NCI-H146 (cell line): ENCODE measurements around the gene HMOX2.
A peak's percentile ranks its signal among the peaks of the same experiment; 100 is the strongest.

ENCODE experiments used
- DNase-seq: peaks from one replicate; lab custom pipeline; 2025; lab: John Stamatoyannopoulos, UW

The HMOX2 gene

DNA sequence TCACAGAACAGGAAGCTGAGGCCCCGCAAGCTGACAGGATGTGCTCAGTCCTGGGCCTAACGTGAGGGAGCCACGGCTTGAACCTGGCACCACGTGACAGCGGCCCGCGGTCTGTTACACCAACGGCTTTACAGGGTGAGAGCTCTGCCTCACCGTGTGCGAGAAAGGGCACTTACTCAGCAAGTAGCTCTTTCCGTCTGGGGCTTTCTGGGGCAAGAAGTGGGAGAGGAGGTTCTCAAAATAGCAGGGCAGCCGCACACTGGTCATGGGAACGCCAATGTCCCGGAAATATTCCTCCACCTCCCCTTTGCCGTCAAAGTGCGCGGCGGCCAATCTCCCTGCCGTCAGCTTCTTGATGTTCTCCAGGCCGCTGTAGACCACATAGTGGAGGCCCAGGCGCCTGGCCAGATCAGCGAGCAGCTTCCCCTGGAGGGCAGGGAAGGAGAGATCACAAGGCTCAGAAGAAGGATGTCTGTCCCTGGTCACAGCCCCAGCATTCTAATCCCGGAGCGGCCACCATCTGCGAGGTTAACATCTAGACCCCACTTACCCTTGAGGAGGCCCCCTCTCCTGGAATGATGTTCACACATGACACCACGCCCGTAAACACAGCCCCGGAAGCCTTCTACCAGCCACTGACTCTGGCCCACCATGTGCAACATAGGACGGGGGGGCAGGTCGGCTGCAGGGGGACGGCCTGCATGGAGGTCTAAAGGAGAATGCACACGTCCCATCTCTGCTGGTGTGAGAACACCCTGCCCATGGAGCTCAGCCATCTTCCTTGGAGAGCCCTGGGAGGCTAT lies 10.0 kb upstream of the HMOX2 start:
- DNase-seq: no peak

DNA sequence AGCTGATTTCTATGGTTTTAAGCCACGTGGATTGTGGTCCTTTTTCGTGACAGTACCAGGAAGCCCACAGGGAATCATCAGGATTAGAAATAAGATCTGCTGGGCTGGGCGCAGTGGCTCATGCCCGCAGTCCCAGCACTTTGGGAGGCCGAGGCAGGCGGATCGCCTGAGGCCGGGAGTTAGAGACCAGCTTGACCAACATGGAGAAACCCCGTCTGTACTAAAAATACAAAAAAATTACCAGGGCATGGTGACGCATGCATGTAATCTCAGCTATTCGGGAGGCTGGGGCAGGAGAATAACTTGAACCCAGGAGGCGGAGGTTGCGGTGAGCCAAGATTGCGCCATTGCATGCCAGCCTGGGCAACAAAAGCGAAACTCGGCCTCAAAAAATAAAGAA lies 8.3 kb upstream of the HMOX2 start:
- DNase-seq: no peak

GRCh38 chr16:4468972-4469371 lies 7.2 kb upstream of the HMOX2 start:
- peak; percentile 27 for DNase-seq

GRCh38 chr16:4471869-4472268 lies 4.3 kb upstream of the HMOX2 start:
- DNase-seq: no peak

DNA sequence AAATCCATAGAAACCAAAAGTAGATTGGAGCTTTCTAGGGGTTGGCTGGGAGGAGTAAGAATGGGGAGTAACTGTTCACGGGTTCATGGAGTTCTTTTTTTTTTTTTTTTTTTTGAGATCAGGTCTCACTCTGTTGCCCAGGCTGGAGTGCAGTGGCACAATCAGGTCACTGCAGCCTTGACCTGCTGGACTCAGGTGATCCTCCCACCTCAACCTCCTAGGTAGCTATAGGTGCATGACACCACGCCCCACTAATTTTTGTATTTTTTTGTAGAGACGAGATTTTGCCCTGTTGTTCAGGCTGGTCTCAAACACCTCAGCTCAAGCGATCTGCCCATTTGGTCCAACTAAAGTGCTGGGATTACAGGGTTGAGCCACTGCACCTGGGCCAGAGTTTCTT lies 3.3 kb upstream of the HMOX2 start:
- no peak for DNase-seq

- DNase-seq: peak; percentile 98
These were observed 1.8 kb upstream of the HMOX2 start, which contains the start of gene NMRAL1 for GRCh38 chr16:4474192-4474961. NMRAL1 (minus strand) TSS chr16:4474625; CDS start chr16:4474132, 493 bp downstream.

GRCh38 chr16:4477966-4478365 lies 1.8 kb downstream of the HMOX2 start:
- no peak for DNase-seq

GRCh38 chr16:4481526-4481925 lies 5.3 kb downstream of the HMOX2 start:
- no peak for DNase-seq

DNA sequence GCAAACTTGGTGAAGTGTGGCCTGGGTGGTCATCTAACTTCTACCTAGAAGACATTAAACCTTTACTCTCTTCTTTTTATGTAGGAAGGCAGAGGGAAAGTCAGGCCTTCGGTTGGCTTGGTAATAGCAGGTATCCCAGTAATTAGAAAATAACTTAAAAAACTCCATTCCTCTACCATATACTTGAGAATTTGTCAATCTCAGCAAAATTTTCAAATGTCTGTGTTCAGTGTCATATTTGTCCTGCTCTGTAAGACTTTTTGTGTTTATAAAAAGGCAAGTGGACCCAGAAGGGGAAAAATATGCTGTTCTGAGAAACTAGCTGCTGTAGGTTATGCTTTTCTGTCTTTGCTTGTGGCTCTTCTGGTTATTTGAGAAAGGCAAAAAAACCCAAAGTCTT lies 5.8 kb downstream of the HMOX2 start:
- no peak for DNase-seq

- DNase-seq: no peak
These were observed 10.1 kb downstream of the HMOX2 start for GRCh38 chr16:4486126-4486893.

- DNase-seq: no peak
These were observed 11.8 kb downstream of the HMOX2 start for GRCh38 chr16:4487955-4488498.

- no peak for DNase-seq
These were observed 12.3 kb downstream of the HMOX2 start for GRCh38 chr16:4488499-4488967.

- no peak for DNase-seq
These were observed 12.8 kb downstream of the HMOX2 start for GRCh38 chr16:4489030-4489429.

GRCh38 chr16:4491898-4492297 lies 15.7 kb downstream of the HMOX2 start:
- no peak for DNase-seq

GRCh38 chr16:4494746-4495490 lies 18.7 kb downstream of the HMOX2 start:
- no peak for DNase-seq

- no peak for DNase-seq
These were observed 19.6 kb downstream of the HMOX2 start for GRCh38 chr16:4495766-4496165.

DNA sequence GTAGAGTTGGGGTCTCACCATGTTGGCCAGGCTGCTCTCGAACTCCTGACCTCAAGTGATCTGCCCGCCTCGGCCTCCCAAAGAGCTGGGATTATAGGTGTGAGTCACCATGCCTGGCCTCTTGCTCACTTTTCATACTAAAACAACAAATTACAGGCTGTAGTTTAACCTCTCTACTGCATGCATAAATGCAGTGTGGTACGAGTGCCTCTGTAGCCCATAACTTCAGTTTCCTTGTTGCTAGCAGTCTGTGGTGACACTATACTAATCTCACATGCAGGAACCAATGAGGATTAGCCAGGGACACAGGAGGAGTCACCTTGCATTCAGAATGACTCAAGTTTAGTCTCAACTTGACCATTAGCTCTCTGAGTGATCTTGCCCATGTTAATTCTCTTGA lies 20.1 kb downstream of the HMOX2 start:
- no peak for DNase-seq

GRCh38 chr16:4498546-4499195 lies 22.5 kb downstream of the HMOX2 start:
- no peak for DNase-seq

DNA sequence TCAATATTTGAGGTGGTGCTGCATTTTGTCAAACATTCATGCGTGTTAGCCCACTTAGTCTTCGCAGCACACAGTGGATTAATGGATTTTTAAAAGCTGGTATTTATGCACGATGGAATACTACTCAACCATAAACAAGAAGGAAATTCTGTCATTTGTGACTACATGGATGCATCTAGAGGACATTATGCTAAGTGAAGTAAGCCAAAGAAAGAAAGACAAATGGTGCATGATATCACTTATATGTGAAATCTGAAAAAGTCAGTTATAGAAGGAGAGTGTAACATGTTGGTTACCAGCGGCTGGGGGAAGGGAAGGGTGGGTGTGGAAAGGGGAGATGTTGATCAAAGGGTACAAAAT lies 23.0 kb downstream of the HMOX2 start:
- no peak for DNase-seq

- DNase-seq: no peak
These were observed 24.1 kb downstream of the HMOX2 start for GRCh38 chr16:4500272-4500671.

DNA sequence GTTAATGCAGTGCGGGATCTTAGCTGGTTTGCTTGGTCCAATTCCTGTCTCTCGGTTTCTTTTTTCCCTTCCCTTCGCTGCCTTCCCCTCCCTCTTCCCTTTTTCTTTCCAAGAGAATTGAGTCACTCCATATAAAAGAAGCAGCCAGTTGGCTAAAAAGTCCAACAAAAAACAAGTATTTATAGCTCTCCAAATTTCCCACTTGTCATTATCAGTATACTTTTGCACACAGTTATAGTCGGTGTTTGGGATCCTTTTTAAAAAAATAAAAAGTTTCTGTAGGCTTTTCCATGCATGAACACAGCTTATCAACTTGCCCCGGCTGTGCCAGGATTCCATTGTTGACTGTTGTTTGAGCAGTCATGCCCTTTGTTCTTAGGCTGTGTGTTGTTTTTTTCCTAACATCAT lies 24.9 kb downstream of the HMOX2 start:
- DNase-seq: no peak
